OCI-LY3 (cell line): ENCODE measurements around the gene SCIN.
"Not testable (repeated sequence)": the region's sequence is repeated elsewhere in the genome, so short reads cannot be mapped to it uniquely, and the experiment has no call there.

Experiments
- EZH2phosphoT487 ChIP-seq: fragments of 200-600 bp; shearing (Covaris generic); IDR thresholded peaks from 2 replicates; pipeline ENCODE4 v1.6.1; 2018; ENCODE audit warnings: antibody characterized with exemption, mixed run types, low read depth
- TF ChIP-seq, protein P1 (sequence below): fragments of 200-600, 300-600 bp; sonication (generic); IDR thresholded peaks from 2 replicates; pipeline ENCODE4 v1.5.1; 2014; ENCODE audit warnings: antibody characterized with exemption, low read length, low read depth

DNA sequence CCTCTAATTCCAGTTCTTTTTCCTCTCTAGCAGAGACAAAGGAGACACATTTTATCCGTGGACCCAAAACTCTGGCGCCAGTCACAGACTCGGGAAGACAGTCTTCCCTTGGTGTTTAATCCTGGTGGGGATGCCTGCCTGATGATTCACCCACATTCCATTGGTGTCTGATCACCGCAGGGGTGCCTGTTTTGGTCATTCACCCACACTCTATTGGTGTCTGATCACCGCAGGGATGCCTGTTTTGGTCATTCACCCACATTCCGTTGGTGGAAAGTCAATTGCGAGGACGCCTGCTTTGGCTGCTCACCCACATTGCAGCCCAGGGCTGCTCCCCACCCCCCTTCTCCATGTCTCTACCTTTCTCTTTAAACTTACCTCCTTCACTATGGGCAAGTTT lies 89.9 kb downstream of the SCIN start:
- TF ChIP-seq, protein P1, sequence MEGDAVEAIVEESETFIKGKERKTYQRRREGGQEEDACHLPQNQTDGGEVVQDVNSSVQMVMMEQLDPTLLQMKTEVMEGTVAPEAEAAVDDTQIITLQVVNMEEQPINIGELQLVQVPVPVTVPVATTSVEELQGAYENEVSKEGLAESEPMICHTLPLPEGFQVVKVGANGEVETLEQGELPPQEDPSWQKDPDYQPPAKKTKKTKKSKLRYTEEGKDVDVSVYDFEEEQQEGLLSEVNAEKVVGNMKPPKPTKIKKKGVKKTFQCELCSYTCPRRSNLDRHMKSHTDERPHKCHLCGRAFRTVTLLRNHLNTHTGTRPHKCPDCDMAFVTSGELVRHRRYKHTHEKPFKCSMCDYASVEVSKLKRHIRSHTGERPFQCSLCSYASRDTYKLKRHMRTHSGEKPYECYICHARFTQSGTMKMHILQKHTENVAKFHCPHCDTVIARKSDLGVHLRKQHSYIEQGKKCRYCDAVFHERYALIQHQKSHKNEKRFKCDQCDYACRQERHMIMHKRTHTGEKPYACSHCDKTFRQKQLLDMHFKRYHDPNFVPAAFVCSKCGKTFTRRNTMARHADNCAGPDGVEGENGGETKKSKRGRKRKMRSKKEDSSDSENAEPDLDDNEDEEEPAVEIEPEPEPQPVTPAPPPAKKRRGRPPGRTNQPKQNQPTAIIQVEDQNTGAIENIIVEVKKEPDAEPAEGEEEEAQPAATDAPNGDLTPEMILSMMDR, result not testable (repeated sequence)
- TF ChIP-seq EZH2phosphoT487, result not testable (repeated sequence)
